Measurements from ENCODE around the gene ARHGAP18. TPM values are rescaled to one million over a fixed set of nuclear protein-coding genes. Genes with fewer than 3 reads are reported as not detected.

ARHGAP18 gene
- total RNA-seq: 3.1 and 4.5 TPM in 2 replicates

- no peak for FAIRE-seq
- peak within 1 kb of the TSS; percentile 56 for H3K4me3 ChIP-seq (ENCODE audit: low read depth, low read length)
- TF ChIP-seq CTCF (IDR thresholded peaks at IDR 0.05; ENCODE audit: insufficient read depth, low read length, severe bottlenecking): no peak
Observed at GRCh38 chr6:129709769-129710449, at the start of gene ARHGAP18. Gene ARHGAP18, minus strand, starts transcription at chr6:129710177. Its CDS starts 41 bp downstream, at chr6:129710136.

GRCh38 chr6:129755787-129756186, 45.8 kb upstream of the ARHGAP18 start:
- TF ChIP-seq CTCF (IDR thresholded peaks at IDR 0.05; ENCODE audit: insufficient read depth, low read length, severe bottlenecking): no peak
- Histone ChIP-seq H3K36me3 (ENCODE audit: control insufficient read depth, insufficient read depth, low read length) (no peaks in the 10 kb centered on the region), H3K27me3 (ENCODE audit: control insufficient read depth, insufficient read depth, low read length) (no peaks in the 10 kb centered on the region), H3K4me3 (ENCODE audit: low read depth, low read length) (no peak overlapping the region)
- no peak for FAIRE-seq
- peak; percentile 69 for DNase-seq (ENCODE audit: low read depth)

More at GRCh38 chr6:129709769-129710449, at the start of gene ARHGAP18:
- DNase-seq (ENCODE audit: low read depth): peak; percentile 89
- H3K27me3 ChIP-seq (ENCODE audit: control insufficient read depth, insufficient read depth, low read length): no peaks in the 10 kb centered on the region
- no peaks in the 10 kb centered on the region for H3K36me3 ChIP-seq (ENCODE audit: control insufficient read depth, insufficient read depth, low read length)

GRCh38 chr6:129754750-129755149, 44.8 kb upstream of the ARHGAP18 start:
- no peak for TF ChIP-seq CTCF (IDR thresholded peaks at IDR 0.05; ENCODE audit: insufficient read depth, low read length, severe bottlenecking)
- Histone ChIP-seq H3K4me3 (ENCODE audit: low read depth, low read length) (no peak overlapping the region), H3K36me3 (ENCODE audit: control insufficient read depth, insufficient read depth, low read length) (no peaks in the 10 kb centered on the region), H3K27me3 (ENCODE audit: control insufficient read depth, insufficient read depth, low read length) (no peaks in the 10 kb centered on the region)
- DNase-seq (ENCODE audit: low read depth): no peak
- no peak for FAIRE-seq

DNA sequence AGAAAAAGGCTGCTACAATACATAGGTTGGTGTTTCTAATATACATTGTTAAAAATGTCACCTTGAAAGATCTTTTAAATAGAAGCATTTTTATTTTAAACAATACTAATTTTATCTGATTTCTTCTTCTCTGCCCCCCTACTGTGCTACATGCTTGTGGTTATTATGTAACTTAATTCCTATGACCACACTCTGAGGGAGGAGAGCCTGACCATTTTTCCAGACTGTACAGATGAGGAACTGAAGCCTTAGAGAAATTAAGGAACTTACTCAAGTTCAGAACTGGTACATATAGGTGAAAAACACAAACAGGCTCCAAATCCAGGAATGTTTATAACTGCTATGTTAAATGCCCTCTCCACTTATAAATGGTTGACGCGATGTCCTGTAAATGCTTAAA, 43.4 kb upstream of the ARHGAP18 start:
- FAIRE-seq: no peak
- Histone ChIP-seq H3K36me3 (ENCODE audit: control insufficient read depth, insufficient read depth, low read length) (no peaks in the 10 kb centered on the region), H3K4me3 (ENCODE audit: low read depth, low read length) (no peak overlapping the region), H3K27me3 (ENCODE audit: control insufficient read depth, insufficient read depth, low read length) (no peaks in the 10 kb centered on the region)
- no peak for TF ChIP-seq CTCF (IDR thresholded peaks at IDR 0.05; ENCODE audit: insufficient read depth, low read length, severe bottlenecking)
- DNase-seq (ENCODE audit: low read depth): no peak

- FAIRE-seq (no peak), DNase-seq (ENCODE audit: low read depth) (no peak)
- Histone ChIP-seq H3K4me3 (ENCODE audit: low read depth, low read length) (no peak overlapping the region), H3K27me3 (ENCODE audit: control insufficient read depth, insufficient read depth, low read length) (no peaks in the 10 kb centered on the region), H3K36me3 (ENCODE audit: control insufficient read depth, insufficient read depth, low read length) (no peaks in the 10 kb centered on the region)
- no peak for TF ChIP-seq CTCF (IDR thresholded peaks at IDR 0.05; ENCODE audit: insufficient read depth, low read length, severe bottlenecking)
Observed at GRCh38 chr6:129751384-129751783, 41.4 kb upstream of the ARHGAP18 start.

DNA sequence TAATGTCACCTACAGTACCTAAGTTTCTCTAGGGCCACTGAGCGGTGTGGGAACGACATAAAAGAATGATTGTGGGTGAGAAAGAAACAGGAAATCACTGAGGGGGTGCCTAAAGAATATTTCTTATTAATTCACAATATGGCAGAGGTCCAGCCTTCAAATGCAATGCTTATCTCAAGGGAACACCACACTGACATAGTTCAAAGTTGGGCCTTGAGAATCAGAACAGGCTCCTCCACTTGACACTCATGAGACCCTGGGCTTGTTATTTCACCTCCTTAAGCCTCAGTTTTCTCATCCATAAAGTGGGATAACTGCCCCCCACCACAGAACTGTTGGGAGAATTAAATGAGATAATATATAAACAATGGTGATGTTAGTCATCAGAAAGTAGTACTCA, 40.4 kb upstream of the ARHGAP18 start:
- Histone ChIP-seq H3K27me3 (ENCODE audit: control insufficient read depth, insufficient read depth, low read length) (no peaks in the 10 kb centered on the region), H3K4me3 (ENCODE audit: low read depth, low read length) (no peak overlapping the region), H3K36me3 (ENCODE audit: control insufficient read depth, insufficient read depth, low read length) (no peaks in the 10 kb centered on the region)
- no peak for TF ChIP-seq CTCF (IDR thresholded peaks at IDR 0.05; ENCODE audit: insufficient read depth, low read length, severe bottlenecking)
- no peak for FAIRE-seq
- no peak for DNase-seq (ENCODE audit: low read depth)

Measured in bronchial epithelial cell (primary cell).